HG02588 (cell line): ENCODE data around the gene PTPRJ.

ENCODE experiments used
- ATAC-seq: cut with Tn5 transposase; IDR thresholded peaks from one replicate; pipeline ENCODE4 v1.9.1; 2021; ENCODE audit warnings: mild to moderate bottlenecking, moderate library complexity; ENCODE audit not compliant: unreplicated experiment

PTPRJ gene

GRCh38 chr11:48036011-48036410, 55.7 kb downstream of the PTPRJ start:
- no peak for ATAC-seq

DNA sequence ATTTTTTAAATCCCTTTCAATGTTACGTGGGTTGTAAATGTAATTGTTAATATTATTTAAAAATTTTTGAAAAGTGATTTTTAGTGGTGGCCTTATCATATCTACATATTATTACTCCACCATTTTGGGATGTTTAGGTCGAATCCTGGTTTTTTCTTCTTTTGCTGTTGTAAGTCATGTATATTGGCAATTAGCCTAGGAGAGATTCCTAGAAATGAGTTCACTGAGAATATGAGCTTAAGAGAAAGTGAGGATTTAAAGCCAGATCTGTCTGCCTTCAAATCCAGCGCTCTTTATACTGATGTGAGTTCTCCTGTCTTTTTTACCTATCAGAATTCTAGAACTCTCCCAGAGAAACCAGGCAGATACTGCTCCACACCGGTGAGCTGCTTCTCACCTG, 56.1 kb downstream of the PTPRJ start:
- no peak for ATAC-seq

DNA sequence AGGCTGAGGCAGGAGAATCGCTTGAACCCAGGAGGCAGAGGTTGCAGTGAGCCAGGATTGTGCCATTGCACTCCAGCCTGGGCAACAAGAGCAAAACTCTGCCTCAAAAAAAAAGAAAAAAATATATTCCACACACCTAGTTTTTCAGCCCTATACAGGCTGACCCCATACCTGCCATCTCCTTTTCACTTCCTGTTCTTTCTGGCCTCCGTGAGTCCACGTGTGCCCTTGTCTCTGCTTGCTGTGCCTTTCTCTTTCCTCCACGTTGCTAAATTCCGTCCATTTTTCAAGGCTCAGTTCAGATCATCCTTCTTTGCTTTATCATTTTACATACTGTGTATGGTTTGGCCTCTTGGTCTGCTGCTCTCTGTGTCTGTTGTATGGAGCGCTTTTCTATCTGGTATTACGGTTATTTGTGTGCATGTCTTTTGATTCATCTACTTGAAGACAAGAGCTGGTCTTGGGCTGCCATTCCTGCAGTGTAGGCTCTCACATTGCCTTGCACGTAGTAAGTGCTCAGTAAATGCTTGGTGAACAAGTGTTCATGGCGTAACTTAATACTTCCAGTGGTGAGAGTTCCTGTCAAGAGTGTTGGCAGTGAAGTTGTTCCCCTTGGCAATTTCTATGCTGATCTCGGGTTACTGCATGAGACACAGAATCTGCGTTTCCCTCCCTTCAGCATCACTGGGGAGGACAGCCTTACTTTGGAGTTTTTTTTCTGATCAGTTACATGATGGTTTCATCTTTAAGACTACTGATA, 57.5 kb downstream of the PTPRJ start:
- ATAC-seq = no peak

DNA sequence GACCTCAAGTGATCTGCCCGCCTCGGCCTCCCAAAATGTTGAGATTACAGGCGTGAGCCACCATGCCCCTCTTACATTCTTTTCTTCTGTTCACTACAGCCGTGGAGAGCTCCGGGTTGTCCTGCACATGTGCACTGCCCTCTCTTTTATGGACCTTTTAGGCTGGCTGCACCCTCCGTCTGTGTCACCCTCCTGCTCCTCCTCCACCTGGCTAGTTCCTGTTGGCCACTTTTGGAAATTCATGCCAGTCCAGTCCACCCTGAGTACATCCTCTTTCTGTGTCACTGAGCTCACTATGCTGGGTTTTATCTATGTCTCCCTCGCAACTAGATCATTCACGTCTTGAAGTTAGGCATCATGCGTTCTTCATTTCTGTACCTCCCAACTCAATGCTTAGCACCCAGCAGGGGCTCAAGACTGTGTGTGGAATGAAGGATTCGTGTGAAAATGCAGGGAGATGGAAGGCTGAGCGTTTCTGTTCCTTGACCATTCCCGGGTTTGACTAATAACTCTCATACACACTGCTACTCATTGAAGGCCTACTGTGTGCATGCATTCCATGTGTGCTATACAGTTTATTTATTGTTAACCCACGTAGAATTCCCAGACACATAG, 60.6 kb downstream of the PTPRJ start:
- no peak for ATAC-seq

DNA sequence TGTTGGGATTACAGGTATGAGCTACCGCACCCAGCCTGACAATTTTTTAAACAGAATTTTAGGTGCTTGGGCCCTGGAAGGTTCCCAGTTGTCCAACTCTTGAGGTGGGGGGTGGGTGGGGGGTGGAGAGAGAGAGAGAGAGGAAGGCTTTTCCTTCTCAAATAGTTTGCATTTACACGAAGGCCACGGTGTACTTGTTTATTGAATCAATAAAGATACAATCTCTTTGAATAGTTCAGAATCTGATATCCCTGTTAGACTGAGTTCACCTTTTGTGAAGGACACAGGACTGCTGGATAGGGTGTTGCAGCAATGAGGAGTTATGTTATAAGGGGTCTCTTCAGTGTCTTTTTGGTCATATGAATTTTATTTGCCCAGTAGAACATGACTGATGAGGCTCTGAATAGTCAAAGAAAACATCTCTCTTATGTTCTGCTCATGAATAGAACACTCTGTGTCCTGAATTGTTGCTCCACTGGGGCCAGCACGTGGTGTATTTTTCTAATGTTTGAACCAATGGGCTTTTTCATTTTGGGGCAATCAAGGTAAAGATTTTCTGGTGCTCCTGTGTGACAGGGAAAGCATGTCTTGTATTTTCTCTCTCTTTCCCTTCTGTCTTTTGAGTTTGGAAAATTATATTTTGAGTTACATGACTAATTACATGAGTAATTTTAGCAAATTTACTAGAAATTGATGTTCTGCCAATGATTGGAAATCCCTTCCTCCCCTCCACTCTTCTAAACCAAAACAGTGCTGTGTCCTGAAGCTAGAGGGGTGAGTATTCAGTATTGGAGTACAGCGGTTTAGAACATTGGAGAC, 61.7 kb downstream of the PTPRJ start:
- ATAC-seq = no peak

- no peak for ATAC-seq
Observed at GRCh38 chr11:48043111-48043990, 63.0 kb downstream of the PTPRJ start.

DNA sequence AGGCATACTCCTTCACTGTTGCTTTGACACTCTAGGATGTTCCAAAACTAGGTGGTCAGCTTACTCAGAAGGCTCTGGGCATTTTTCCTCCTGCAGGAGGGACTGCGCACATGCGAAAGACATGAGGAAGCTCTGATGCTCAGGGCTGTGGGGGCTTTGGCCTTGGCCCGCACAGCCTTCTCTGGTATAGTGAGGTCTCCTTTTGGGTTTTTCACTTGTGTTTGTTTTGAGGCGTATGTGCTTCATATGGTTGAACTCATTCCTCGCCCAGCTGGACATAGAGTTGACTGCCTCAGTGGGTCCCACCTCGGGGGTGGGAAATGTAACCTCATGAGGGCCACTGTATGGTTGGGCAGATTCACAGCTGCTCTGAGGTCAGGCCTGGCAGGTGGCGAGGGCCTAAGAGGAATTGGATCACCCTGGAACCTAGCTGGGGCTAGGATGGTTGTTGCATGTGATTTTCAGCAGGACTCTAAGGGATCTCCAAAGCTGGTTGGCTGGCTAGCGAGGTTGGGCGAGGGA, 63.7 kb downstream of the PTPRJ start:
- ATAC-seq = no peak

DNA sequence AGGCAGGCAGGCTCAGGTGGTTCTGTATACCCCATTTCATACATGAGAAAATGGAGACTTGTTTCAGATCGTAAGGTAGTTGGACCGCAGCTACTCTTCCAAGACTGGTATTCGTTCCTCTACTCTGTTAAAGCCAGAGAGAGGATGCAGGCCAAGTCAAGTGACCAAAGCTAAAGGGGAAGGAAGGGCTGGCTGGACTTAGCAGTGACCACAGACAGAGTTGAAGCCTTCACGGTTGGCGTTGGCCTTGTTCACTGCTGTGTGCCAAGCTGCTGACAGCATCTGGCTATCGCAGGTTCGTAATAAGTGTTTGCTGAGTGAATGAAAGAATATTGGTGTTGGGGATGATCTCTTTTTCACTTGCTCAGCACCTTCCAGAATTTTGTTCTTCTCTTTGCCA, 64.2 kb downstream of the PTPRJ start:
- ATAC-seq = no peak

GRCh38 chr11:48045536-48045935, 65.2 kb downstream of the PTPRJ start:
- ATAC-seq = no peak

GRCh38 chr11:48047616-48048015, 67.3 kb downstream of the PTPRJ start:
- ATAC-seq = no peak

- no peak for ATAC-seq
Observed at GRCh38 chr11:48049036-48049435, 68.7 kb downstream of the PTPRJ start.

DNA sequence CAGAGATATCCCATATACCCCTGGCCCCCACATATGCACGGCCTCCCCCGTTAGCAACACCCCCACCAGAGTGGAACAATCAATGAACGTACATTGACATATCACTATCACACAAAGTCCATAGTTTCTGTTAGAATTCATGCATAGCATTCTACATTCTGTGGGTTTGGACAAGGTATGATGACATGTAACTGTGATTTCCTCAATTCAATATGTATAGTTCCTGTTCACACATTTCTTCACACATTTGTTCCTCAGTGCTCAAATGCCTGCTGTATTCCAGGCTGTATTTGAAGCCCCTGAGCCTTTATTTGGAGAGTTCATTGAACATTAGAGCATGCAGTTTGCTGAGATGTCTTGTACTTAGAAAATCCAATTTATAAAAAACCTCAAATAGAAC, 69.9 kb downstream of the PTPRJ start:
- ATAC-seq = no peak

GRCh38 chr11:48051217-48051830, 71.0 kb downstream of the PTPRJ start:
- no peak for ATAC-seq

DNA sequence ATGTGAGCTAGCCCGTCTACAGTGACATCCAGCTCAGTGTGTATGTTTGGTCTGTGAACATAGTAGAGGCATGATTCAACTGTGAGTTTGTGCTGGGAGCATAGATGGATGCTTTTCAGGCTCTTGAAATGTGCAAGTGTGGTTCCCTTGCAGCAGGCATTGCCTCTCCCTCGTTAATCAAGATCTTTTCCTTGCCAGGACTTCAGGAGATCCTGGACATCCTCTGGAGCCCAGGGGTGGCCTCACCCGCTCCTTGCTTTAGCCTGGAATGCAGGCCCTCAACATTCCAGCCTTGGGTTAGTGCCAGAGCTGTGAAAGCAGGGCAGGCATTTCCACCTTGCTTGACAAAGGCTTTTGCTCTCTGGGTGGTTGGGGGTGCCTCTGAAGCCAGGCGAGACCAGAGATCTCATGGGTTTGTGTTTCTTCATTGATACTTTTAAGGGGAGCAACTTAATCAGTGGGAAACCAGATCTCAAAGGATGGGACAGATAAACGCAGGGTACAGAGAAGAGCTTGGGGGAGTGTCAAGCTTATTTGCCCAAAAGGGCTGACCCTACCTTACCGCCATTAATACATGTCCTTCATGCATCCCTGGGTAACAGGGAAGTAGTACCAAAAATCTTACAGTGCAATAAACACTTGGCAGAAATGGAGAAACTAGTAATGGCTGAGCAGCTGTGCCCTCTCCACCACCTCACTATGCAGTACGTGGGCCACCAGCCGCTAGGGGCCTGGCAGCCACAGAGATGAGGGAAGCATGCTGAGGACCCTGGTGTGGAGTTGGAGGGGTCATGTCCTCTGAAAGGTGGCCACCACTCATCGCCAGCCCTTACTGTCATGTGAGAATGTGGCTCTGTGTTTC, 72.1 kb downstream of the PTPRJ start:
- ATAC-seq = no peak

GRCh38 chr11:48054994-48055291, 74.6 kb downstream of the PTPRJ start:
- ATAC-seq = no peak

GRCh38 chr11:48055292-48056132, 75.2 kb downstream of the PTPRJ start:
- no peak for ATAC-seq

DNA sequence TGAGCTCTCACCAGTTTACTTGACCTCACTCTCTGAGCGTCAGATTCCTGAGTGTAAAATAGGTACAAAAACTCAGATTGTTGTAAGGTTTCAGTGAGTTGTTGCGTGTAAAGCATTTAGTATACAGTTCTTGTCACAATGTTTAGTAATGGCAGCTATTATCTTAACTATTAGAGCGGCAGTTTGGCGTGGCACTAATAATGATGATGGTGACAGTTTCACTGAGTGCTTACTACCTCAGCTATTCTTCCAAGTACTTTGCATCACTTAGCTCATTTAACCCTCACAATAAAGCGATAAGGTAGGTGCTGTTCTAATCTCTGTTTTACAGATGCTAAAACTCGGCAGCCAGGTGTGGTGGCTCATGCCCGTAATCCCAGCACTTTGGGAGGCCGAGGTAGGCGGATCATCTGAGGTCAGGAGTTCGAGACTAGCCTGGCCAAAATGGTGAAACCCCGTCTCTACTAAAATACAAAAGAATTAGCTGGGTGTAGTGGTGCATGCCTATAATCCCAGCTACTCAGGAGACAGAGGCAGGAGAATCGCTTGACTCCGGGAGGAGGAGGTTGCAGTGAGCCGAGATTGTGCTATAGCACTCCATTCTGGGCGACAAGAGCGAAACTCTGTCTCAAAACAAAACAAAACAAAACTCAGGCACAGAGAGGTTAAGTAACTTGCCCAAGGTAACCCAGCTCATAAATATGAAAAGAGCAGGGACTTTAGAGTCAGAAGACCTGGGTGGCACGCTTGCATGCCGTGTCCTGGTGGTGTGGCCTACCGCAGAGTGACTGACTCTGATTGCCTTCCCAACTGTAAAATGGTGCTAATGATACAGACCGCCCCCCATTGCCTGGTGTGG, 76.2 kb downstream of the PTPRJ start:
- ATAC-seq = no peak

DNA sequence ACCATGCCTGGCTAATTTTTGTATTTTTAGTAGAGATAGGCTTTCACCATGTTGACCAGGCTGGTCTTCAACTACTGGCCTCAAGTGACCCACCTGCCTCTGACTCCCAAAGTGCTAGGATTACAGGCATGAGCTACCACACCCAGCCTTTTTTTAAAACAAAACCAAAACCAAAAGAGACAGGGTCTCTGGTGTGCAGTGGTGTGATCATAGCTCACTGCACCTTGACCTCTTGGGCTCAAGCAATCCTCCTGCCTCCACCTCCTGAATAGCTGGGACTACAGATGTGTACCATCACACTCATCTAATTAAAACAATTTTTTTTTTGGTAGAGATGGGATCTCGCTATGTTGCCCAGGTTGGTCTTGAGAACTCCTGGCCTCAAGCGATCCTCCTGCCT, 77.7 kb downstream of the PTPRJ start:
- no peak for ATAC-seq
